Measurements from ENCODE around the gene DDX59. TPM values are rescaled to one million over a fixed set of nuclear protein-coding genes. Genes with fewer than 3 reads are reported as not detected.

The DDX59 gene
- total and polyA plus RNA-seq, 7 donors: 16.9 to 40.1 (median 30.1) TPM

GRCh38 chr1:200626853-200627534 lies 42.7 kb downstream of the DDX59 start:
- 65 to 75% (median 74%) methylated on average over 5 of the region's 5 CpGs for WGBS, 3 donors
- DNase-seq: no peak
- no peaks in the 10 kb centered on the region for H3K36me3 ChIP-seq (ENCODE audit: insufficient read depth in 1 of 2, low read depth in 1 of 2)
- no peaks in the 10 kb centered on the region for H3K9me3 ChIP-seq
- H3K27me3 ChIP-seq (ENCODE audit: insufficient read depth in 3 of 3, low read length in 2 of 3): no peaks in the 10 kb centered on the region
- peaks cover 1% of the 10 kb centered on the region for H3K4me1 ChIP-seq
- H3K4me3 ChIP-seq: no peak overlapping the region
- TF ChIP-seq CTCF (IDR thresholded peaks at IDR 0.05): no peak
- ATAC-seq: no peak
- intact Hi-C loops (cut with DNase I): loop anchor here in 1 of 2 donors (10.0 kb wide), 1 partner anchor 418 kb away; no protein-coding TSS in a partner anchor
- no peak overlapping the region for H3K27ac ChIP-seq

- Histone ChIP-seq H3K27me3 (ENCODE audit: insufficient read depth in 3 of 3, low read length in 2 of 3) (no peaks in the 10 kb centered on the region), H3K9me3 (no peaks in the 10 kb centered on the region), H3K4me3 (no peak overlapping the region), H3K36me3 (ENCODE audit: insufficient read depth in 1 of 2, low read depth in 1 of 2) (no peaks in the 10 kb centered on the region), H3K4me1 (peaks cover 11% of the 10 kb centered on the region), H3K27ac (no peak overlapping the region)
- intact Hi-C loops (cut with DNase I): loop anchor here in 1 of 2 donors (10.0 kb wide), 1 partner anchor 419 kb away; no protein-coding TSS in a partner anchor
- WGBS, 3 donors: 19 to 31% (median 31%) methylated on average over 1 of the region's 1 CpG
- no peak for DNase-seq
- no peak for TF ChIP-seq CTCF (IDR thresholded peaks at IDR 0.05)
- no peak for ATAC-seq
These were observed 44.3 kb downstream of the DDX59 start for GRCh38 chr1:200625381-200625824.

- 62 to 70% (median 68%) methylated on average over 2 of the region's 2 CpGs for WGBS, 3 donors
- H3K4me3 ChIP-seq: no peak overlapping the region
- ATAC-seq (no peak), DNase-seq (no peak)
- no peaks in the 10 kb centered on the region for H3K9me3 ChIP-seq
- TF ChIP-seq CTCF (IDR thresholded peaks at IDR 0.05): no peak
- H3K4me1 ChIP-seq: peaks cover 11% of the 10 kb centered on the region
- intact Hi-C loops (cut with DNase I): loop anchor here (5.0 to 10.0 kb wide), 3 partner anchors 117 to 420 kb away; no protein-coding TSS in a partner anchor
- H3K27me3 ChIP-seq (ENCODE audit: insufficient read depth in 3 of 3, low read length in 2 of 3): no peaks in the 10 kb centered on the region
- H3K36me3 ChIP-seq (ENCODE audit: insufficient read depth in 1 of 2, low read depth in 1 of 2): no peaks in the 10 kb centered on the region
- H3K27ac ChIP-seq: no peak overlapping the region
These were observed 44.9 kb downstream of the DDX59 start for GRCh38 chr1:200624679-200625335.

- no peak for TF ChIP-seq CTCF (IDR thresholded peaks at IDR 0.05)
- intact Hi-C loops (cut with DNase I): loop anchor here (1.0 to 10.0 kb wide), 7 partner anchors 48 to 424 kb away; partner anchors contain the start of gene DDX59 (in 1 of the 2)
- DNase-seq (peak; percentile 93 to 96), ATAC-seq (peak; percentile 99 to 100 (median 100))
- Histone ChIP-seq H3K4me1 (peaks cover 11% of the 10 kb centered on the region), H3K27me3 (ENCODE audit: insufficient read depth in 3 of 3, low read length in 2 of 3) (no peaks in the 10 kb centered on the region), H3K36me3 (ENCODE audit: insufficient read depth in 1 of 2, low read depth in 1 of 2) (no peaks in the 10 kb centered on the region), H3K27ac (no peak within 1 kb of the TSS), H3K4me3 (peak within 1 kb of the TSS; percentile 79), H3K9me3 (no peaks in the 10 kb centered on the region)
- WGBS, 3 donors: 0 to 1% (median 1%) methylated on average over 58 to 59 of the region's 59 CpGs
These were observed 49.2 kb downstream of the DDX59 start, which contains the start of gene KIF14 for GRCh38 chr1:200620273-200621131. TSS of gene KIF14 (minus strand) at chr1:200620751. CDS start at chr1:200618723, 2,028 bp downstream.
